Measurements from ENCODE around the gene BSND.

DNA sequence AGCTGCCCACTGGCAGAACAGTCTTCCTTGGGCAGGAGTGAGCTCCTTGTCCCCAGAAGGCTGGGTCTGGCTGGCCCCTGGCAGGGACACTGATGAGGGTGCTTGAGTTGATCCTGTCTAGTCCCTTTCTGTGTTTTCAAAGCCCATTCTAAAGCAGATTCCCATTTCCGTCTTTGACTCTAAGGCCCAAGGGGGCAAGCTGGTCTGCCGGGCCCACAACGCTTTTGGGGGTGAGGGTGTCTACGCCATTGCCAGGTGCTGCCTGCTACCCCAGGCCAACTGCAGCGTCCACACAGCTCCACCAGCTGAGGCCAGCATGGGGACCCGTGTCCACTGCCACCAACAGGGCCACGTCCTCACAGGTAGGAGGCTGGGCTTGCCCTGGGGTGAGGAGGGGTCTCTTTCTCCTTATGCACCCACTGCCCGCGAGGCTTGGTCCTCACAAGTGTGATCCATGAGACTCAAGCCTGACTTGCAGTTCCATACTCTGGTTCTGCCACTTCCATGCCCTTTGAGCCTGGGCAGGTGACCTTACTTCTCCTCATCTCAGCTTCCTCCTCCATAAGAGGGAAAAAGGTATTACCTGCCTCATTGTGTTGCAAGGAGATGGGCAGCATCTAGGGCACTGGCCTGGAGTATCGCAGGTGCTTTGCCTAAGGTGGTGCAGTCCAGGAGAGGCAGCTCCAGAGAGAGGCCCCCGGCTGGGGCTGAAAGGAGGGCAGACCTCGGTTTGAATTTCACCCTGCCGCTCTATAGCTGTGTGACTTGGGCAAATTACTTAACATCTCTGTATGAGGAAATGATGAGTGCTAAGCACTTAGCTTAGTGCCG is 60.8 kb downstream of the BSND start:
- TF ChIP-seq, protein P1, sequence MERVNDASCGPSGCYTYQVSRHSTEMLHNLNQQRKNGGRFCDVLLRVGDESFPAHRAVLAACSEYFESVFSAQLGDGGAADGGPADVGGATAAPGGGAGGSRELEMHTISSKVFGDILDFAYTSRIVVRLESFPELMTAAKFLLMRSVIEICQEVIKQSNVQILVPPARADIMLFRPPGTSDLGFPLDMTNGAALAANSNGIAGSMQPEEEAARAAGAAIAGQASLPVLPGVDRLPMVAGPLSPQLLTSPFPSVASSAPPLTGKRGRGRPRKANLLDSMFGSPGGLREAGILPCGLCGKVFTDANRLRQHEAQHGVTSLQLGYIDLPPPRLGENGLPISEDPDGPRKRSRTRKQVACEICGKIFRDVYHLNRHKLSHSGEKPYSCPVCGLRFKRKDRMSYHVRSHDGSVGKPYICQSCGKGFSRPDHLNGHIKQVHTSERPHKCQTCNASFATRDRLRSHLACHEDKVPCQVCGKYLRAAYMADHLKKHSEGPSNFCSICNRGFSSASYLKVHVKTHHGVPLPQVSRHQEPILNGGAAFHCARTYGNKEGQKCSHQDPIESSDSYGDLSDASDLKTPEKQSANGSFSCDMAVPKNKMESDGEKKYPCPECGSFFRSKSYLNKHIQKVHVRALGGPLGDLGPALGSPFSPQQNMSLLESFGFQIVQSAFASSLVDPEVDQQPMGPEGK (CRISPR knock-in tag; IDR thresholded peaks at IDR 0.05; ENCODE audit: borderline replicate concordance), result no peak
- TF ChIP-seq ARNTL (CRISPR knock-in tag; IDR thresholded peaks at IDR 0.05; ENCODE audit: borderline replicate concordance, low read depth), result no peak
- TF ChIP-seq, protein P2, sequence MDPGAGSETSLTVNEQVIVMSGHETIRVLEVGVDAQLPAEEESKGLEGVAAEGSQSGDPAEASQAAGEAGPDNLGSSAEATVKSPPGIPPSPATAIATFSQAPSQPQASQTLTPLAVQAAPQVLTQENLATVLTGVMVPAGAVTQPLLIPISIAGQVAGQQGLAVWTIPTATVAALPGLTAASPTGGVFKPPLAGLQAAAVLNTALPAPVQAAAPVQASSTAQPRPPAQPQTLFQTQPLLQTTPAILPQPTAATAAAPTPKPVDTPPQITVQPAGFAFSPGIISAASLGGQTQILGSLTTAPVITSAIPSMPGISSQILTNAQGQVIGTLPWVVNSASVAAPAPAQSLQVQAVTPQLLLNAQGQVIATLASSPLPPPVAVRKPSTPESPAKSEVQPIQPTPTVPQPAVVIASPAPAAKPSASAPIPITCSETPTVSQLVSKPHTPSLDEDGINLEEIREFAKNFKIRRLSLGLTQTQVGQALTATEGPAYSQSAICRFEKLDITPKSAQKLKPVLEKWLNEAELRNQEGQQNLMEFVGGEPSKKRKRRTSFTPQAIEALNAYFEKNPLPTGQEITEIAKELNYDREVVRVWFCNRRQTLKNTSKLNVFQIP (CRISPR knock-in tag; IDR thresholded peaks at IDR 0.05; ENCODE audit: borderline replicate concordance, low read depth), result no peak
